GM13977 (cell line): ENCODE results near the gene RTN4RL1.

Experiments used
- DNase-seq: peaks from one replicate; pipeline ENCODE4 v3.0.0; 2012; ENCODE audit warnings: low spot score
- in situ Hi-C: fragments of 300-500 bp; cut with MboI; formaldehyde crosslinking; loops from one replicate; pipeline ENCODE4 v1.12.0; 2022; ENCODE audit warnings: low sequenced_read_pairs, low pct_unique_long_range_greater_than_20kb, mixed read lengths, inconsistent platforms; ENCODE audit not compliant: unreplicated experiment
- TF ChIP-seq, protein P1 (sequence below): IDR thresholded peaks from 2 replicates; pipeline ENCODE4 v1.5.1; 2012; ENCODE audit warnings: mild to moderate bottlenecking, control low read depth; ENCODE audit not compliant: insufficient read depth; ENCODE audit errors: extremely low read depth, missing control alignments

Gene RTN4RL1

DNA sequence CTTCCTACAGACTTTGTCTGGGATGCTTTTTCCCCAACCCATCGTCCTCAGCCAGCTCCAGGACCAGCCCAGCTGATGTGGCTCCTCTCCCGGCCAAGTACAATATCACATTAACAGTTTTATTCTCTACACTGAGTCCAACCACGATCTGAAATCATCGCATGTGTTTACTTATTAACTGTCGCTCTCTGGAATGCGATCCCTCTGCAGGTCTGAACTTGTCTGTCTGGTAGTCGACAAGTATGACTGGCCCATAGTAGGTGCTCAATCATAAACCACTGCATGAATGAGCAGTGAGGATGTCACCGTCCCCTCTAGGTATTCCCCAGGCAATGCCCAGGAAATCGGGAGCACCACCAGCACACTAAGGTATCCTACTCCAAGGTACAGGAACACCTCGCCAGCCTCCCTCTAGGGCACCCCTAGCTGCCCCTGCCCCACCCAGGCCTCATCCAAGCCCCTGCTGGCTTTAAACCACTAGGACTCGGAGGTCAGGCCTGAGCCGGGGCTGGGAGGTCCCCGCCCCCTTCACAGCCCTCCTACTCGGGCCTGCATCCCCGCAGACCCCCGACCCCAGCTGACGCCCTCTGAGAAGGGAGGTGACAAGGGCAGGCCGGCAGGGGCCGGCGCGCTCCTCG, 27.7 kb downstream of the RTN4RL1 start:
- no peak for DNase-seq
- in situ Hi-C loops, result no loop called here
- TF ChIP-seq, protein P1, sequence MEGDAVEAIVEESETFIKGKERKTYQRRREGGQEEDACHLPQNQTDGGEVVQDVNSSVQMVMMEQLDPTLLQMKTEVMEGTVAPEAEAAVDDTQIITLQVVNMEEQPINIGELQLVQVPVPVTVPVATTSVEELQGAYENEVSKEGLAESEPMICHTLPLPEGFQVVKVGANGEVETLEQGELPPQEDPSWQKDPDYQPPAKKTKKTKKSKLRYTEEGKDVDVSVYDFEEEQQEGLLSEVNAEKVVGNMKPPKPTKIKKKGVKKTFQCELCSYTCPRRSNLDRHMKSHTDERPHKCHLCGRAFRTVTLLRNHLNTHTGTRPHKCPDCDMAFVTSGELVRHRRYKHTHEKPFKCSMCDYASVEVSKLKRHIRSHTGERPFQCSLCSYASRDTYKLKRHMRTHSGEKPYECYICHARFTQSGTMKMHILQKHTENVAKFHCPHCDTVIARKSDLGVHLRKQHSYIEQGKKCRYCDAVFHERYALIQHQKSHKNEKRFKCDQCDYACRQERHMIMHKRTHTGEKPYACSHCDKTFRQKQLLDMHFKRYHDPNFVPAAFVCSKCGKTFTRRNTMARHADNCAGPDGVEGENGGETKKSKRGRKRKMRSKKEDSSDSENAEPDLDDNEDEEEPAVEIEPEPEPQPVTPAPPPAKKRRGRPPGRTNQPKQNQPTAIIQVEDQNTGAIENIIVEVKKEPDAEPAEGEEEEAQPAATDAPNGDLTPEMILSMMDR, result no peak

GRCh38 chr17:1996800-1997288, 28.3 kb downstream of the RTN4RL1 start:
- TF ChIP-seq, protein P1, result no peak
- no peak for DNase-seq
- in situ Hi-C loops, result no loop called here

GRCh38 chr17:1995907-1996799, 29.0 kb downstream of the RTN4RL1 start:
- TF ChIP-seq, protein P1, result no peak
- no peak for DNase-seq
- in situ Hi-C loops, result no loop called here

DNA sequence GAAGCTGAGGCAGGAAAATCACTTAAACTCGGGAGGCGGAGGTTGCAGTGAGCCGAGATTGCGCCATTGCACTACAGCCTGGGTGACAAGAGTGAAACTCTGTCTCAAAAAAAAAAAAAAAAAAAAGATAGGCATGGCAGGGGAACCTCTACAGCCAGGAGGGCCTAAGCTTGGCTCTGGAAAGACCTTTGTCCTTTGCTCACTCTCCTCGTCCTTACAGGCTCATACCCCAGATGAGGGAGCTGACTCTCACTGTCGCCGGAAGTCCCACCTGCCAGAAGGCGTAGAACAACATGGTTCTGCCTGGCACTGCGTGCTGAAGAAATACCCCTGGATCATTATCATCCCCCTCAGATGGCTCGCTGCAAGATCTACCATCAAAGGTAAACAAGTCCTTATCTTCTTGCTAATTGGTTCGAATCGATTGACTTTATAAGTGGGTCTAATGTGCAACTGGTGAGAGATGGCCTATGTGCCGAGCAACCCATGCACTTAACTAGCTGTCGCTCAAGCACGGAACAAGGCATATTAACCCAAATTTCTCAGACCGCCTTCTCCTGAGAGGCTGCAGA, 29.7 kb downstream of the RTN4RL1 start:
- no peak for DNase-seq
- in situ Hi-C loops, result no loop called here
- TF ChIP-seq, protein P1, result no peak

- in situ Hi-C loops, result no loop called here
- no peak for DNase-seq
These were observed 30.4 kb downstream of the RTN4RL1 start for GRCh38 chr17:1994707-1995106.

DNA sequence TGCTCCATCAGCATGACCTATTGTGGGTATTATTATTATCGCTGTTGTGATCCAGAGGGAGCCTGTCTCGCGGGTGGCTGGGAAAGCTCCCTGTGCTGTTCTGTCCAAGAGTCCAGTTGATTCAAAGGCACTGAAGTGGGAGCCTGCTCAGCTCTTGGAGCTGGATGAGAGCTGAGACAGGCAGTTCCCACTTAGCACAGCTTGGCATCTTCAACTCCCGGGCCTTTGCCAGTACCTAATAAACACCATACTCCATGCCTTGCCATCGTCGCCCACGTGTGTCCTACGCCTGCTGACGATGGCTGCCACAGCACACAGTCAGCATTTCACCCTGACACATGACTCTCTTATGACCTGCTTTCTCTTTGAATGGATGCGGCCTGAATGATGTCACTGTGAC, 32.6 kb downstream of the RTN4RL1 start:
- TF ChIP-seq, protein P1, result no peak
- no peak for DNase-seq
- in situ Hi-C loops, result no loop called here

More at GRCh38 chr17:1994707-1995106, 30.4 kb downstream of the RTN4RL1 start:
- TF ChIP-seq, protein P1, result no peak
